COLO668 (cell line): ENCODE results near the gene YWHAE.
"Not testable (repeated sequence)": the region's sequence is repeated elsewhere in the genome, so short reads cannot be mapped to it uniquely, and the experiment has no call there.

Experiments used
- DNase-seq: peaks from one replicate; lab custom pipeline; 2025; ENCODE audit not compliant: unreplicated experiment; lab: John Stamatoyannopoulos, UW

YWHAE gene

GRCh38 chr17:1374431-1375177 lies 25.4 kb downstream of the YWHAE start:
- no peak for DNase-seq

- peak; percentile 1 for DNase-seq
These were observed 26.2 kb downstream of the YWHAE start for GRCh38 chr17:1373707-1374237.

DNA sequence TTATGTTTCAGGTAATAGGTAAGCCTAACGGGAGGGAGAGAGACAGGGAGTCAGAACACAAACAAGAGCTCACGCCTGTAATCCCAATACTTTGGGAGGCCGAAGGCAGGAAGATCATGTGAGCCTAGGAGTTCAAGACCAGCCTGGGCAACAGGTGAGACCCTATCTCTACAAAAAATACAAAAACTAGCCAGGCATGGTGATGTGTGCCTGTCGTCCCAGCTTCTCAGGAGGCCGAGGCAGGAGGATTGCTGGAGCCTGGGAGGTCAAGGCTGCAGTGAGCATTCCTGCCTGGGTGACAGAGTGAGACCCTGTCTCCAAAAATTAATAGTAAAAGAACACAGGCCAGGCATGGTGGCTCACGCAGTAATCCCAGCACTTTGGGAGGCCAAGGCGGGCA lies 27.4 kb downstream of the YWHAE start:
- no peak for DNase-seq

GRCh38 chr17:1371893-1372590 lies 28.0 kb downstream of the YWHAE start:
- no peak for DNase-seq

DNA sequence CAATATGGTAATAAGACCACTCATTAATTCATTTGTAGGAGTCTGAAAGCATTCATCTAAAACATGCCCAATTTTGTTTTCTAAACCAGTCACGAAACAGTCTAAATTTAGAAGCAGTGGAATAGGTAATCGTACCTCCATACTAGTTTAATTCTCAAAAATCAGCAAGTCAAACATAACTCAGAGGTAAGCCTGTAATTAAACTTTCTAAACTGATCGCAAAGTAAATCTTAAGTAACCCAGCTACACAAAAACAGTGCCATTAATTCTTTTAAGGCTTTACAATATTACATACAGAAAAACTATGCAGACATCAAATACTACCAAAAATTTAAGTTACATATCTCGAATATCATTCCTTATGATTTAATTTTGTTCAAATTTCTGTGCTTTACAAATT lies 31.4 kb downstream of the YWHAE start:
- no peak for DNase-seq

GRCh38 chr17:1367351-1367745 lies 32.7 kb downstream of the YWHAE start:
- DNase-seq: no peak

GRCh38 chr17:1366234-1366633 lies 33.8 kb downstream of the YWHAE start:
- no peak for DNase-seq

DNA sequence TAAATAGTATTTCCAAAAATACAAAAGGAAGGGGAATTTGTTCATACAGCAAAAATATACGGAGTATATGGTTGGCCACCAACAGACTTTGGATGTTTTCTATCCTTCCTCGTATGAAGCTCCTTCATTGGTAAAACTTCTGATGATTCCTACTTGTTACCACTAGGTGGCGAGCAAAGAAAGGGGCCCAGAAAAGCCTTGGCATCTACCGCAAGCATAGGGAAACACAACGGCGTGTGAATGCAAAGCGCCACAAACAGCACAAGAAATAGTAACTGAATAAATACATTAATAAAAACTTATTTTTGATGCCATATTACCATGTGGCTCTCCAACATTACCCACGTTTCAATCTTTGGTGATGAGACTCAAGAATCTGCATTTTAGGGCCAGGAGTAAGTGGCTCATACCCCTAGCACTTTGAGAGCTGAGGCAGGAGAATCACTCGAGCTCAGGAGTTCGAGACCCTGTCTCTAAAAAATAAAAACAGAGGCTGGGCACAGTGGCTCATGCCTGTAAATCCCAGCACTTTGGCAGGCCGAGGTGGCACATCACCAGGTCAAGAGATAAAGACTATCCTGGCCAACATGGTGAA lies 34.5 kb downstream of the YWHAE start:
- DNase-seq: peak; percentile 23

GRCh38 chr17:1362964-1363363 lies 37.1 kb downstream of the YWHAE start:
- DNase-seq: no peak

GRCh38 chr17:1362065-1362848 lies 37.8 kb downstream of the YWHAE start:
- no peak for DNase-seq

DNA sequence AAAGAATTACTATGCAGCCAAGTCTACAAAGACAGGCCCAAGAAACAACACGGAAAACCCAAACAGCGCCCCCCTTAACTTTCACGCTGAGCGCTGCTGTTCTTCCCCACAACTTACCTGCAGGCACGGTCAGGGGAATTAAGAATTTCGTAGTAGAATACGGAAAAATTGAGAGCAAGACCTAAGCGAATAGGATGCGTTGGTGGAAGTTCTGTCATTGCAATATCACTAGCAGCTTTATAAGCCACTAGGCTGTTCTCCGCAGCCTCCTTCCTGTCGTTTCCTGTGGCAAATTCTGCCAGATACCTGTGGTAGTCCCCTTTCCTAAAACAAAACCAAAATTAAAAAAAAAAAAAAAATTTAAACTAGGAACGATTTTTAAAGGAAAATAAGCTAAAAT lies 39.0 kb downstream of the YWHAE start:
- DNase-seq: no peak

- DNase-seq: not testable (repeated sequence)
These were observed 39.7 kb downstream of the YWHAE start for GRCh38 chr17:1360315-1360714.

GRCh38 chr17:1354030-1354429 lies 46.0 kb downstream of the YWHAE start:
- DNase-seq: no peak

DNA sequence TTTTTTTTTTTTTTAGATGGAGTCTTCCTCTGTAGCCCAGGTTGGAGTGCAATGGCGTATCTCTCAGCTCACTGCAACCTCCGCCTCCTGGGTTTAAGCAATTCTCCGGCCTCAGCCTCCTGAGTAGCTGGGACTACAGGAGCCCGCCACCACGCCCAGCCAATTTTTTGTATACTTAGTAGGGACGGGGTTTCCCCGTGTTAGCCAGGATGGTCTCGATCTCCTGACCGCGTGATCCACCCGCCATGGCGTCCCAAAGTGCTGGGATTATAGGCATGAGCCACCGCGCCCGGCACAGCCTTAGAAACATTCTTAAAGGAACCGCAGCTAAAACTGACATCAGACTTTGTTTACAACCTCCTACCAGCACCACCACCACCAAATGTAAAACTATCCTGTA lies 47.5 kb downstream of the YWHAE start:
- DNase-seq: not testable (repeated sequence)

DNA sequence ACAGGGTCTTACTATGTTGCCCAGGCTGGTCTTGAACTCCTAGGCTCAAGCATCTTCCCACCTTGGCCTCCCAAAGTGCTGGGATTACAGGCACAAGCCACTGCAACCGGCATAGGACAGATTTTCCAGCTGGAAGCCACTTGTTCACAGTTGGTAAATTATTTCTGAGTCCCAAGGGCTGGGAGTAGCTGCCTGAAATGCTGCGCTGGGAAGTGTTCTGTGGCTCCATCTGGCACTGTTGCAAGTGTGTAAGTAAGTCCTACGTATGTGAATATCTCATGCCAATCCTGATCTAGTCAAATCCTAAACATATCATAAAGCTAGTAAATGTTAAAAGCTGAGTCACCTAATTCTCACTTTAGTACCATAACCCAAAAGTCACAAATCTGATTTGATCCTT lies 48.1 kb downstream of the YWHAE start:
- no peak for DNase-seq

- DNase-seq: no peak
These were observed 48.7 kb downstream of the YWHAE start for GRCh38 chr17:1351275-1351674.

GRCh38 chr17:1347589-1348323 lies 52.3 kb downstream of the YWHAE start:
- no peak for DNase-seq

- no peak for DNase-seq
These were observed 55.5 kb downstream of the YWHAE start for GRCh38 chr17:1344521-1344920.

DNA sequence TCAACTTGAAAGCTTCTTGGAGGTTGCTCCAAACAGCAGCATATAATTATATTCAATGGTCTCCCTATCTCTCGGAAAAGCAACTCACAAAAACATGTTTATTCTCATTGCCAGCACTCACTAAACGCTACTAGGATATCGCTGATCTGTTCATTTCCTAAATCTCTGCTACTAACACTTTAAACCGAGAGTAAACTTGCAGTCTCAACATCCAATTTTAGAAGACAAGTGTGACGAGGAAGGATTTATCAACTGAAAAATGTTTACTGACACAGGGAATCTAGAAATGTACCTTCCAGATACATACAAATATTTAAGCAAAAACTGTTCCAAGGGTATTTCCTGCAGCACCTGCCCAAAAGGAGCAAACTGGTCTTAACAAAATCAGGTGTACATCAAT lies 56.5 kb downstream of the YWHAE start:
- no peak for DNase-seq

DNA sequence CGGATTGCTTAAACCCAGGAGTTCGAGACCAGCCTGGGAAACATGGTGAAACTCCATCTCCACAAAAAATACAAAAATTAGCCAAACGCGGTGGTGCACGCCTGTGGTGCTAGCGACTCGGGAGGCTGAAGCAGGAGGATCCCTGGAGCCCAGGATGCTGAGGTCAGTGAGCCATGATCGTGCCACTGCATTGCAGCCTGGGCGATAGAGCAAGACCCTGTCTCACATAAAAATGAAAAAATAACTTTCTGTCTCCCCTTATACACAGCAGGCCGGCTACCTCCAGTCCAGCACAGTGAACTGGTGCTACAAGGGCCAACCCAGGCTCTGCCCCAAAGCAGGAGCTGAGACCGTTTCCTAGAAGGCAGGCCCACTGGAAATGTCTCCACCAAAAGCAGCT lies 59.7 kb downstream of the YWHAE start:
- DNase-seq: no peak

- DNase-seq: no peak
These were observed 68.3 kb downstream of the YWHAE start for GRCh38 chr17:1331708-1332107.
